NCI-H774 (cell line): ENCODE data around the gene TEDC2.
A peak's percentile ranks its signal among the peaks of the same experiment; 100 is the strongest.

Source experiments
- DNase-seq: peaks from one replicate; lab custom pipeline; 2025; lab: John Stamatoyannopoulos, UW

TEDC2 gene

GRCh38 chr16:2465653-2466415 lies 5.9 kb downstream of the TEDC2 start:
- no peak for DNase-seq

GRCh38 chr16:2466667-2467527 lies 7.0 kb downstream of the TEDC2 start:
- no peak for DNase-seq

GRCh38 chr16:2467528-2468232 lies 7.8 kb downstream of the TEDC2 start:
- peak; percentile 53 for DNase-seq

GRCh38 chr16:2468233-2468724 lies 8.4 kb downstream of the TEDC2 start:
- no peak for DNase-seq

GRCh38 chr16:2468725-2469398 lies 9.0 kb downstream of the TEDC2 start:
- peak; percentile 11 for DNase-seq

GRCh38 chr16:2469399-2470233 lies 9.7 kb downstream of the TEDC2 start:
- no peak for DNase-seq

- no peak for DNase-seq
These were observed 10.3 kb downstream of the TEDC2 start for GRCh38 chr16:2470234-2470601.

- no peak for DNase-seq
These were observed 10.7 kb downstream of the TEDC2 start for GRCh38 chr16:2470603-2471015.

GRCh38 chr16:2471016-2471652 lies 11.2 kb downstream of the TEDC2 start, which contains the start of gene NTN3:
NTN3 (plus strand) TSS chr16:2471297; CDS start chr16:2471702, 405 bp downstream.
- DNase-seq: no peak

- DNase-seq: no peak
These were observed 12.0 kb downstream of the TEDC2 start for GRCh38 chr16:2471653-2472487.

GRCh38 chr16:2472488-2472864 lies 12.6 kb downstream of the TEDC2 start:
- no peak for DNase-seq

GRCh38 chr16:2472885-2473445 lies 13.1 kb downstream of the TEDC2 start:
- DNase-seq: no peak

GRCh38 chr16:2473446-2473926 lies 13.6 kb downstream of the TEDC2 start:
- DNase-seq: no peak

- no peak for DNase-seq
These were observed 14.3 kb downstream of the TEDC2 start for GRCh38 chr16:2473999-2474876.

- DNase-seq: peak; percentile 60
These were observed 15.0 kb downstream of the TEDC2 start, which contains the start of gene TBC1D24 for GRCh38 chr16:2474877-2475412. TBC1D24 (plus strand) TSS chr16:2475127; CDS start chr16:2496149, 21,022 bp downstream.

GRCh38 chr16:2475413-2476344 lies 15.8 kb downstream of the TEDC2 start:
- no peak for DNase-seq
